Activated naive CD4-positive, alpha-beta T cell treated with anti-CD3 and anti-CD28 coated beads, Interleukin-2, amount 50 U/mL, for 72 hours (primary cell): ENCODE data around the gene MSANTD2. TPM values are rescaled to one million over a fixed set of nuclear protein-coding genes. Genes with fewer than 3 reads are reported as not detected.

ENCODE experiments used
- total RNA-seq, 2 donors: library from RNA; stranded (reverse); gene quantifications; one replicate each; pipeline ENCODE4 v1.2.3, GENCODE V29; 2022

Gene MSANTD2
- total RNA-seq, 2 donors from 2014 or later = 3.6 to 8.4 TPM

Other genes with a start within 250 kb of the MSANTD2 start
- gene OR8A1, start 230.4 kb downstream of the MSANTD2 start, total RNA-seq = not detected
- not detected for gene PANX3, start 189.0 kb downstream of the MSANTD2 start, total RNA-seq
- 10 to 100 TPM; 29.4 to 33.2 TPM for gene TBRG1, start 177.5 kb downstream of the MSANTD2 start, total RNA-seq
- gene SIAE, start 126.7 kb downstream of the MSANTD2 start, total RNA-seq = 10 to 100 TPM in 1 of 2 donors, 1 to 10 TPM in 1; 7.6 to 12.3 TPM
- 1 to 10 TPM; 1.9 to 2.6 TPM for gene SPA17, start 126.5 kb downstream of the MSANTD2 start, total RNA-seq
- gene NRGN, start 60.5 kb downstream of the MSANTD2 start, total RNA-seq = 10 to 100 TPM; 12.0 to 12.2 TPM
- not detected for gene VSIG2, start 48.2 kb downstream of the MSANTD2 start, total RNA-seq
- 1 to 10 TPM in 1 of 2 donors, under 1 TPM in 1; 0.36 to 1.7 TPM for gene ESAM, start 38.1 kb downstream of the MSANTD2 start, total RNA-seq
- gene ROBO3, start 65.0 kb upstream of the MSANTD2 start, total RNA-seq = 10 to 100 TPM; 18.0 to 24.4 TPM
- not detected for gene ROBO4, start 97.5 kb upstream of the MSANTD2 start, total RNA-seq
- gene HEPN1, start 118.8 kb upstream of the MSANTD2 start, total RNA-seq = not detected
- not detected for gene HEPACAM, start 135.6 kb upstream of the MSANTD2 start, total RNA-seq
- gene CCDC15, start 153.8 kb upstream of the MSANTD2 start, total RNA-seq = 10 to 100 TPM in 1 of 2 donors, 1 to 10 TPM in 1; 5.3 to 15.5 TPM